Inflammatory macrophage treated with lipopolysaccharide for 4 hours (primary cell): ENCODE measurements around the gene DPY19L1.
"Not testable (repeated sequence)": the region's sequence is repeated elsewhere in the genome, so short reads cannot be mapped to it uniquely, and the experiment has no call there.

ENCODE experiments used
- DNase-seq: peaks from one replicate; pipeline ENCODE4 v3.0.0-alpha.2; 2020

DPY19L1 gene

DNA sequence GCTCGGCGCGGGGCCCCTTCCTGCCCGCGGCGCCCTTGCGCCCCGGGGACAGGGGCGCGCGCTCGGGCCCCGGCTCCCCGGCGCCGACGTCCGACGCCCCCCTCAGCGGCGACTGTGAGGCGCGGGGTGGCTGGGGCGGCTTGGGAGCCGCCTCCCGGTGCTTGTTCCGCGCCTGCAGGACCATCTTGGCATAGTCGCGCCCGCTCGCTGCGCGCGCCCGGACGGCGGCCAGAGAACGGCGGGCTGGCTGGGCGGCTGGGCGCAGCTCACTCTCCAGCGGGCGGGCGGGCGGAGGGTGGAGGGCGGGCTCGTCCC lies at the start of gene DPY19L1:
DPY19L1 (minus strand) TSS at position 275 of the 315 bp plus-strand sequence; CDS start at position 184, 91 bp downstream.
- no peak for DNase-seq

DNA sequence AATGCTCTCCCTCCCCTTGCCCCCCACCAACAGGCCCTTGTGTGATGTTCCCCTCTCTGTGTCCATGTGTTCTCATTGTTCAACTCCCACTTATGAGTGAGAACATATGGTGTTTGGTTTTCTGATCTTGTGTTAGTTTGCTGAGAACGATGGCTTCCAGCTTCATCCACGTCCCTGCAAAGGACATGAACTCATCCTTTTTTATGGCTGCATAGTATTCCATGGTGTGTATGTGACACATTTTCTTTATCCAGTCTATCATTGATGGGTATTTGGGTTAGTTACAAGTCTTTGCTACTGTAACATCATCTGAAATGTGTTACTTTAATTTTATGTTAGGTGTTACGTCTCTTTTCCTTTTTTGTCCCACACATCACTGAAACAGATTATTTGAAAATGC lies 42.2 kb upstream of the DPY19L1 start:
- DNase-seq, result not testable (repeated sequence)

DNA sequence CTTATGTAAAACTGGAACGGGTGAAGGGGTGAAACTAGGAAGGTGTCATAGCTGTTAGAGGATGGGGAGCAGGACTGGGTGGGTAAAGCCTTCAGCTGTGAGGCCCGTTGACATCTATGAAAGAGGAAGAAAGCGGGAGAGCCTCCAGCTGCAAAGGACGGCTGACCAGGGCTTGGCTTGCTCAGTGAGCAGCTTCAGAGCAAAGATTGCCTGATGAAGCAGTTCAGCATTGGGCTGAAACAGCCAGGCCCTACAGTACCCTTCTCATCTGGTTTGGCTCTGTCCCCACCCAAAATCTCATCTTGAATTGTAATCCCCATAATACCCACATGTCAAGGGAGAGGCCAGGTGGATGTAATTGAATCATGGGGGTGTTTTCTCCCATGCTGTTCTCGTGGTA lies 36.7 kb upstream of the DPY19L1 start:
- DNase-seq, result not testable (repeated sequence)

DNA sequence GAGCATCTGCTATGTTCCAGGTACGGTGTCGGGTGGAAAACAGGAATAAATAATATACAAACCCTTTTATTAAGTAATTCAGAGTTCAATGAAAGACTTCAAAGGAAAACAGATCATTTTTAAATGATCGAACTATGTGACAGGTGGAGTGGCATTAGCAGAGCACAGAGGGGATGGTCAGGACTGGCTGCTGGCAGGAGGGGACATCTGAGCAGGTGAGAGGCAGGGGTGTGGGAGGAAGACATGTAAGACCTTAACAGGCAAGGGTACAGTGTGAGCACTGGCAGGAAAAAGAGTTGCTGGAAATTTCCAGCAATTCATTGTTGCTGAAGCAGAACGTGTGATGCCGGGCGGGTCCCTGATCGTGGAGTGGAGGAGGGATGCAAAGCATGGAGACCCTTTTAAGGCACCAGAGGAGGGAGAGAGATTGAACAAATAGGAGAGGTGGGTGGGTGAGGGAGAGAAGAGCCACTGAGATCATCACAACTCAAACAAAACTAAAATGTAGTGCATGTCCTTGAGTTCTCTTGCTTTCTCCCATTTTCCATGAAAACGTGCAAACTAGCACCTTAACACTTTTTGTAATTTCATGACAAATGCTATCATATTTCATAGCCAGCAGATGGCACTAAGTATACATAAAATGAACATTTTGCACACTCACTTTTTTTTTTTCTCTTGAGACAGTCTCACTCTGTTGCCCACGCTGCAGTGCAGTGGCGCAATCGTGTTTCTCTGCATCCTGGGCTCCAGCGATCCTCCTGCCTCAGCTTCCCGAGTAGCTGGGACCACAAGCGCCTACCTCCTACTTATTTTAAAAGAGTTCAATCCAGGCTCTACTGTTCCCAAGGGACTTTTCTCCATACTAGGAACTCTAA lies 35.9 kb upstream of the DPY19L1 start:
- peak; percentile 52 for DNase-seq

DNA sequence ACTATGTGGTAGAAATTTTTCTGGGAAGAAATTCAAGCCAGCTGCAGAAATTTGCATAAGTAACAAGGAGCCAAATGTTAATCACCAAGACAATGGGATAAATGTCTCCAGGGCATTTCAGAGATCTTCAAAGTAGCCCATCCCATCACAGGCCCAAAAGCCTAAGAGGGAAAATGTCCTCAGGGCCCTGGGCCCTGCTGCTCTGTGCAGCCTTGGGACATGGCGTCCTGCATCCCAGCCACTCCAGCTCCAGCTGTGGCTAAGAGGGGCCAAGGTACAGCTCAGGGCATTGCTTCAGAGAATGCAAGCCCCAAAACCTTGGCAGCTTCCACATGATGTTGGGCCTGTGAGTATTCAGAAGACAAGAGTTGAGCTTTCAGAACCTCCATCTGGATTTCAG lies 31.8 kb upstream of the DPY19L1 start:
- not testable (repeated sequence) for DNase-seq

DNA sequence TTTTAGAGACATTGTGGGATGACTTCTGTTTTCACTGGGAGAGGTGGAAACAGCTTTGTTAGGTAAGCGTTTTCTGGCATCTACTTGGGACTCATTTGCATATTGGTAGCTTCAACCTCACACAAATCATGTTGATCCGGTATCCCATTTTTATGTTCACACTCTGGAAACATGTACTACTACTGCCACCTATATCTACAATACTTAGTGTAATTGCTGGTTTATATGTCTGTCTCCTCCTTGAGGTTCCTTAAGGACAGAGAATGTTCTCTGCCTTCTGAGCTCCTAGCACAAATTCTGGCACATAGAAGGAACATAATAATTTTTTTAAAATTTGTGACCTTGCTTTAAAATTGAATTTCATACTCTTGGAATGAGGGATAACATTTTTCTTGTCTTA lies 28.1 kb upstream of the DPY19L1 start:
- DNase-seq, result not testable (repeated sequence)

GRCh38 chr7:35058571-35058970 lies 21.3 kb upstream of the DPY19L1 start:
- not testable (repeated sequence) for DNase-seq

DNA sequence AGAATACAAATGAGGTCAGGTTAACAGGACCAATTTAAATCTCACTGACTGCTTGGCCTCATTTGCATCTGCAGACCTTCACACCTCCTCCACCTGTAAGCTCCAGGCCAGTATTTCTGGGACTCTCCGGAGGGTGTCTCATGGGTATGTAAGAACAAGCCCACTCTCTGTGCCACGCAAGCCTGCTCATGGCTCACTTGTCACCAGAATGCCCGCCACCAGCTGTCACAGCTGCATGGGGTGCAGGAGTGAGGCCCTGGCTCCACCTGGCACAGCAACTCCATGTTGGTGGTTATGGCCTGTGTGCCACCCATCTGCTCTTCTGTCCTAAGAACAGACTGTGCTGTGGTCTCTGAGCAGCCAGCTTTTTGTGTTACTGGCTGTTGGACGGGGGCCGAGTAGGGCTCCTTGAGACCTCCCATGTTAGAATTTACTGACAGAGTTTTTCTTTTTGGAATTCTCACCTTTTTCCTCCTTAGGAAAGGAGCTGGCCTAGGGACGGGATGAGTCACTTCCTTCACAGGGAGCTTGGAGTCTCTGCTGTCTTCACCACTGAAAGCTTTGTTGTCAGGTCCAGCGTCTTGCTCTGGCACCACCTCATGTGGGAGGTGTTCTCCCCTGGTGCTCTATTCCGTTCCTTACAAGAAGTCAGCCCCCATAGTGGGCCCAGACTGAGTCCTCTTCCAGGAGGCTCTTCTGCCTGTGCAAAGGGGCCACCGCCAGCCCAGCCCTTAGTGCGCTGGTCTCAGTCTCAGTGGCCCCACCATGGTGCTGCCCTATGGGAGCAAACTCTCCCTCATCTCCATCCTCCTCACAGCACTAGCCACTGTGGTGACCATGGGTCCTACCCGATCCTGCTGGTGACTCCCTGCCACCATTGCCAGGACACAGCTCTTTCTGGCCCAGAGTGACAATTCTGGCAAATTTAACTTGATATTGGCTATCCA lies 20.5 kb upstream of the DPY19L1 start:
- DNase-seq, result not testable (repeated sequence)

GRCh38 chr7:35055733-35056132 lies 18.4 kb upstream of the DPY19L1 start:
- DNase-seq, result not testable (repeated sequence)

DNA sequence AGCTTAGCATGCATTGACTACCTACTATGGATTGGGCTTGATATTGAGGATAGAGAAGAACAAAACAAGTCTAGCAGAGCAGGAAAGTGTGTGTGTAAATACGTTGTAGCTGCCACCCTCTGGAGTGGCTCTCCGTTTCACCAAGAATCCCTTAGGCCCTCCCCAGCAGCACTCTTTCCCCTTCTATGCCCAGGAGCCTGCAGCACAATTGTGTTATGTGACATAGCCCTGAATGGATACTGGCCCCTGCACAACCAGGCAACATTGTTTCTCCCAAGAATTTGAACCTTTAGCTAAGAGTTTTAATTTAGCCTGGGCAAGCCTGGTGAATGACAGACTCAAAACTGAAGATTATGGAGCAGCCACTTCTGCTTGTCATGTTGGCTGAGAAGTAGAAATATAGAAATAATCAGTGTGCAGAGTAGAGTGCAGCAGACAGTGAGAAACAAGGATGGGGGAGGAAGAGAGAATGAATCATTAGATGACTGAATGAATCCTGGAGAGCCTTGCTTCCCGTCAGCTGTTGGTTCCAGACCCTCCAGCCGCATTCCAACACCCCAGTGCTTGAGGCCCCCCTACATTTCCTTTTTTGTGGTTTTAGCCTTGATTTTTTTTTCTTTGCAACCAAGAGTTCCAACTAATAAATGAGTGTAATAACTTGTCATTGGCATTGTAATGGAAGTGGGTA lies 16.3 kb upstream of the DPY19L1 start:
- DNase-seq, result not testable (repeated sequence)

DNA sequence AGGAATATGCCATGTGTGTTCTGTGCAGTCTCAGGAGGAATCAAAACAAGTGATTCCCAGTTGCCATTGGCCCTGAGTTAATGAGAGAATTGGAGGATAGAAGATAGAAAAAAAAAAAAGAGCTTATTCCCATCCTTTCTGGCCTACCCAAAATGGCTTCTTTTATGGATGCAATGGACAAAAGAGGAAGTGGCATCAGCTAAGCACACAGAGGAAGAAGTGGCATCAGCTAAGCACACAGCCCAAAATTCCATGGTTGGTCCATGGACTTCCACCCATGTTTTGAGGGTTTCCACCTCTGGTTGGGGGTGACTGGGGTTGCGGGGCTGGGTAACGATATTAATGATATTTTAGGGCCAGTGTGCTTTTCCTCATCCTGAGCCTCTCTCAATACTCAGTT lies 11.1 kb upstream of the DPY19L1 start:
- not testable (repeated sequence) for DNase-seq

- not testable (repeated sequence) for DNase-seq
These were observed 10.6 kb upstream of the DPY19L1 start for GRCh38 chr7:35047912-35048305.

- DNase-seq, result not testable (repeated sequence)
These were observed 10.1 kb upstream of the DPY19L1 start for GRCh38 chr7:35047263-35047911.

DNA sequence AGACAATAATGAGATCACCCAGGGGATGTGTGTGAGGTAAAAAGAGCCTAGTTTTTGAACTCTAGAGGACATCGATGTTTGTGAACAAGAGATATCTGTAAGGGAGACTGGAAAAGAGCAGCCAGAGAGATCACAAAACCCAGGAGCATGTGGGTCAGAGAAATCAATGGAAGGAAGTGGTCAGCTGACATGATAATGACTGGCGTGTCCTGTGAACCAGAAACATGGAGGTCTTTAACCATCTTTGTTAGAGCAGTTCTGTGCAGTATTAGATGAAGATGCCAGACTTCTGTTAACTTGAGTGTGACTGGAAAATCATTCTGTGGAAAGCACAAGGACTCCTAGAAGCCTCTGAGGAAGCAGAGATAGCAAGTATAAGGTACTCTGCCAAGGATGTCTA lies 6.0 kb upstream of the DPY19L1 start:
- not testable (repeated sequence) for DNase-seq

- no peak for DNase-seq
These were observed 3.6 kb upstream of the DPY19L1 start for GRCh38 chr7:35040906-35041305.

DNA sequence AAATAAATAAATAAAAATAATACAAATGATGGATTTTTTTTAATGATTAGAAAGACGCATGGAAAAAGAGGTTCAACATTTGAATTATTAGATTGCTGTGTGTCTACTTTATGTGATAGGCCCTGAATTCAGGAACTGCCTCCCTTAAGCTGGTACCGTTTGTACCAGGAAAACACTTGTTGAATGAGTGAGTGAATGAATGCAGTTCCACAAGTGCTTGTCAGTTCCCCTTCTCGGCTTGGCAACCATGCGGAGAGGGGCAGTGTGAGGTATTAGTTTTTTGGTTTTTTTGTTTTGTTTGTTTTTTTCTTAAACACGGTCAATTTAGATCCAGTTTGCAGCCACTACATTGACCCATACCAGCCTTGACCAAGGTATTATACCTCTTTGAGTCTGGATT lies 2.1 kb upstream of the DPY19L1 start:
- no peak for DNase-seq

DNA sequence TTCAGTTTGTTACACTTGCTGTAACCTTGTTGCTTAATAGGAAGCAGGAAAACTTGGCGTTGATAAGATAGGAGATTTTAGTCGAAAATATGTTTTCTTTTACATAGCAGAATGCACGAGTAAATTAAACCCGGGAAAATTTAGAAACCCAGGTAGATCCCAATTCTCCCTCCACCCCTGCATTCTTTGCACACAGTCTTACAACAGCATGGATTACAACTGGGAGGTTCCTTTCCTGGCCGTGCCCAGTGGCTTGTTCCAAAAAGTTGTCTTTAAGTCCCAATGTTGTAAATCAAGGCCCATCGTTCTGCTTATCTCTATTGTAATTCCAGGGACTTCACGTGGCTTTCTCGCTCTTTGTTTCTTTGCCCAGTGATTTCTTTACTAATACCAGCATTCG lies 1.1 kb upstream of the DPY19L1 start:
- DNase-seq, result no peak

DNA sequence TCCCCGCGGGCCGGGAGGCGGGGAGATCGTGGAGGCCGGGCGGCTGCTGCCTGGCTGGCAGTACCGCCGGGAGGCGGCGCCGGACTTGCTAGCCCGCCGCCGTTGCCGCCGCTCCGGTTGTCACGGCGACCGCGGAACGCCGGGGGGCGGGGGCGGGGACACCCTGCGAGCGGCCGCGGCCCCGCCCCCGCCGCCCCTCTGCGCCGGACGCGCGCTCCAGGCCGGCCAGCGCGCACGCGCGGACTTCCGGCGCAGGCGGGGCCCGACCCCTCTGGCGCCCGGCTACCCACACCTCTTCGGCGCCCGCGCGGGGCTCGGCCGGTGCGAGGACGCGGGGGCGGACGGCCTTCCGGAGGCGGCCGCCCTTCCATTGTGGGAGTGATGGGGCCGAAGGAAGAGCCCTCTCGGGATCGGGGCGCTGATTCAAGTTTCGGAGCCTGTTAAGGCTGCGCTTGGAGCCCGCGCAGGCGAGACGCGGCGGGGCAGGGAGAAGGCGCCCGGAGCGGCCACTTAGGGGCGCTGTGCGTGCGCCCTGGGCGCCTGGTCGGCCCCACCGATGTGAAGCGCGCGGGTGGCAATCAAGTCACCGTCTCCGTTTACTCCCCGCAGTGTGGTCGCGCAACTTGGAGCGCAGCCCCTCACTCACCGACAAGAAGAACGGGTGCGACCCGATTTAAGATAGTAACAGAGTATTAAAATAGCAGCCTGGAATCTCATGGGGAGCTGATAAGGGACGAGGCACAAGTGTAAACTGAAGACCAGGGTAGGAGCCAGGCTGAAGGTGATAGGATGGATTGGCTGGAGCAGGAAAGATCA lies 449 bp upstream of the DPY19L1 start:
- peak; percentile 94 for DNase-seq

GRCh38 chr7:35036361-35037171 lies 719 bp downstream of the DPY19L1 start:
- peak; percentile 57 for DNase-seq

- no peak for DNase-seq
These were observed 1.7 kb downstream of the DPY19L1 start for GRCh38 chr7:35035511-35035961.

- DNase-seq, result no peak
These were observed 5.1 kb downstream of the DPY19L1 start for GRCh38 chr7:35032166-35032565.
